Left cardiac atrium (tissue), 2 donors: ENCODE measurements around the gene GARNL3. TPM values are rescaled to one million over a fixed set of nuclear protein-coding genes. Genes with fewer than 3 reads are reported as not detected.

ENCODE experiments used
- total RNA-seq, 2 donors: library from RNA; stranded (reverse); fragmentation: NEBNext Ultra II Directional; extraction: Animal tissue kit (Norgen Biotek cat#: 25700); gene quantifications; one replicate each; pipeline ENCODE4 v1.2.1, GENCODE V29; 2021
- donor health status: DM: no; HTN: yes; CAD: no; lungs with severe emphysema.
- donor health status: DM: yes; HTN: yes; CAD: no.

GARNL3 gene
- total RNA-seq, 2 donors from 2014 or later: 10.0 to 11.2 TPM

Other genes with a start within 250 kb of the GARNL3 start
- 10 to 100 TPM; 51.8 to 63.1 TPM for gene ANGPTL2, start 142.1 kb upstream of the GARNL3 start, total RNA-seq
- gene SLC2A8, start 132.4 kb downstream of the GARNL3 start, total RNA-seq: 10 to 100 TPM; 12.1 to 16.1 TPM
- 1 to 10 TPM; 6.2 to 6.6 TPM for gene ZNF79, start 159.6 kb downstream of the GARNL3 start, total RNA-seq
- gene RPL12, start 186.6 kb downstream of the GARNL3 start, total RNA-seq: 100 to 1,000 TPM; 691 to 730 TPM
- gene LRSAM1, start 186.7 kb downstream of the GARNL3 start, total RNA-seq: 10 to 100 TPM; 17.2 to 22.6 TPM